ENCODE data around the gene ROBO1. TPM values are rescaled to one million over a fixed set of nuclear protein-coding genes. Genes with fewer than 3 reads are reported as not detected.

ROBO1 gene
- total RNA-seq, 4 donors from 2014 or later, result 12.3 to 112 (median 27.1) TPM

GRCh38 chr3:78818161-78818985, 949.4 kb downstream of the ROBO1 start:
- no peaks in the 10 kb centered on the region for H3K9me3 ChIP-seq
- no peaks in the 10 kb centered on the region for H3K4me1 ChIP-seq
- H3K27ac ChIP-seq, result no peak overlapping the region
- H3K36me3 ChIP-seq, result no peaks in the 10 kb centered on the region
- no peaks in the 10 kb centered on the region for H3K27me3 ChIP-seq
- H3K4me3 ChIP-seq, result no peak overlapping the region
- TF ChIP-seq, protein P1, sequence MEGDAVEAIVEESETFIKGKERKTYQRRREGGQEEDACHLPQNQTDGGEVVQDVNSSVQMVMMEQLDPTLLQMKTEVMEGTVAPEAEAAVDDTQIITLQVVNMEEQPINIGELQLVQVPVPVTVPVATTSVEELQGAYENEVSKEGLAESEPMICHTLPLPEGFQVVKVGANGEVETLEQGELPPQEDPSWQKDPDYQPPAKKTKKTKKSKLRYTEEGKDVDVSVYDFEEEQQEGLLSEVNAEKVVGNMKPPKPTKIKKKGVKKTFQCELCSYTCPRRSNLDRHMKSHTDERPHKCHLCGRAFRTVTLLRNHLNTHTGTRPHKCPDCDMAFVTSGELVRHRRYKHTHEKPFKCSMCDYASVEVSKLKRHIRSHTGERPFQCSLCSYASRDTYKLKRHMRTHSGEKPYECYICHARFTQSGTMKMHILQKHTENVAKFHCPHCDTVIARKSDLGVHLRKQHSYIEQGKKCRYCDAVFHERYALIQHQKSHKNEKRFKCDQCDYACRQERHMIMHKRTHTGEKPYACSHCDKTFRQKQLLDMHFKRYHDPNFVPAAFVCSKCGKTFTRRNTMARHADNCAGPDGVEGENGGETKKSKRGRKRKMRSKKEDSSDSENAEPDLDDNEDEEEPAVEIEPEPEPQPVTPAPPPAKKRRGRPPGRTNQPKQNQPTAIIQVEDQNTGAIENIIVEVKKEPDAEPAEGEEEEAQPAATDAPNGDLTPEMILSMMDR (IDR thresholded peaks at IDR 0.05), result no peak
- no peak for TF ChIP-seq POLR2A (IDR thresholded peaks at IDR 0.05)
- DNase-seq, result no peak
- intact Hi-C loops (cut with DNase I; ENCODE audit: low total_unique reads), result no loop called here

- TF ChIP-seq POLR2A (IDR thresholded peaks at IDR 0.05), result no peak
- TF ChIP-seq, protein P1 (IDR thresholded peaks at IDR 0.05), result no peak
- no peaks in the 10 kb centered on the region for H3K36me3 ChIP-seq
- intact Hi-C loops (cut with DNase I; ENCODE audit: low total_unique reads), result no loop called here
- no peak for DNase-seq
- no peak overlapping the region for H3K4me3 ChIP-seq
- no peaks in the 10 kb centered on the region for H3K27me3 ChIP-seq
- H3K27ac ChIP-seq, result no peak overlapping the region
- H3K4me1 ChIP-seq, result no peaks in the 10 kb centered on the region
- no peaks in the 10 kb centered on the region for H3K9me3 ChIP-seq
Observed at GRCh38 chr3:78814893-78815562, 952.8 kb downstream of the ROBO1 start.

DNA sequence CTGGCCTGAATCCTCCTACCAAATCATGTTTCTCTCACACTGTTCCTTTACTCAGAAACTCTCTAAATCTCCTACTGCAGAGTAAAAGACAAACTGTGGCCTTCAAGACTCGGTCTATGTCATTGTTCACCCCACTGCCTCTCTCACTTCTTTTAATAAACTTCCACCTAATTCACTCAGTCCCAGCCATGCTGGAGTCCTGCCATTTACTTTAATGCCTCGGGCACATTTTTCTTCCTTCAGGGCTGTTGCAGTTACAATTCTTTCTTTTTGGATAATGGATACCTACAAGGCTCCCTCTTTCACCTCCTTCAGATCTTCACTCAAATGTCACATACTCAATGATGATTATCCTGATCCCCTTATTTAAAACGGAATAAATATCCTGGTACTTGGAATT, 955.6 kb downstream of the ROBO1 start:
- no peaks in the 10 kb centered on the region for H3K9me3 ChIP-seq
- no peaks in the 10 kb centered on the region for H3K4me1 ChIP-seq
- no peak overlapping the region for H3K27ac ChIP-seq
- no peak overlapping the region for H3K4me3 ChIP-seq
- no peak for DNase-seq
- TF ChIP-seq POLR2A (IDR thresholded peaks at IDR 0.05), result no peak
- TF ChIP-seq, protein P1 (IDR thresholded peaks at IDR 0.05), result no peak
- intact Hi-C loops (cut with DNase I; ENCODE audit: low total_unique reads), result no loop called here
- H3K36me3 ChIP-seq, result no peaks in the 10 kb centered on the region
- H3K27me3 ChIP-seq, result no peaks in the 10 kb centered on the region

- Histone ChIP-seq H3K9me3 (no peaks in the 10 kb centered on the region), H3K4me1 (no peaks in the 10 kb centered on the region), H3K27me3 (no peaks in the 10 kb centered on the region), H3K4me3 (no peak overlapping the region), H3K27ac (no peak overlapping the region), H3K36me3 (no peaks in the 10 kb centered on the region)
- DNase-seq, result no peak
- intact Hi-C loops (cut with DNase I; ENCODE audit: low total_unique reads), result no loop called here
- TF ChIP-seq POLR2A (IDR thresholded peaks at IDR 0.05), result no peak
- TF ChIP-seq, protein P1 (IDR thresholded peaks at IDR 0.05), result no peak
Observed at GRCh38 chr3:78809966-78810365, 957.8 kb downstream of the ROBO1 start.
